Measurements from ENCODE around the gene RAPGEF1. TPM values are rescaled to one million over a fixed set of nuclear protein-coding genes. Genes with fewer than 3 reads are reported as not detected.

RAPGEF1 gene
- total RNA-seq, 1 experiment from 2014 or later: 55.6 TPM

GRCh38 chr9:131743501-131743900, 3.6 kb upstream of the RAPGEF1 start:
- no peaks in the 10 kb centered on the region; the same call in 1 of the 2 replicates for H3K27me3 Mint-ChIP-seq (ENCODE audit: low read depth)
- Histone ChIP-seq H3K14ac (ENCODE audit: insufficient read depth, low read length) (no peak overlapping the region), H3K18ac (ENCODE audit: insufficient read length, low read depth, low read length) (no peak overlapping the region), H4K5ac (ENCODE audit: insufficient read length, low read depth, low read length) (no peak overlapping the region), H2BK20ac (ENCODE audit: low read depth, low read length, poor library complexity, severe bottlenecking) (no peak overlapping the region), H2AK5ac (ENCODE audit: insufficient read length, low read length) (no peak overlapping the region), H3K79me1 (ENCODE audit: insufficient read depth, low read depth, low read length, poor library complexity, severe bottlenecking) (no peaks in the 10 kb centered on the region), H3K4ac (ENCODE audit: low read depth, low read length) (no peak overlapping the region), H2BK5ac (ENCODE audit: insufficient read length, low read length) (no peak overlapping the region), H3K56ac (ENCODE audit: insufficient read length, low read depth, low read length) (no peak overlapping the region), H3K9ac (ENCODE audit: extremely low read depth, insufficient read length, low read length) (no peak overlapping the region), H2BK15ac (ENCODE audit: low read depth, low read length) (no peak overlapping the region), H4K91ac (ENCODE audit: insufficient read length, low read depth, low read length) (no peak overlapping the region), H3K4me2 (ENCODE audit: insufficient read depth, insufficient read length, low read length) (no peak overlapping the region), H3T11ph (ENCODE audit: low read length) (no peak overlapping the region), H2BK12ac (ENCODE audit: insufficient read length, low read depth, low read length) (no peak overlapping the region), H3K23ac (ENCODE audit: insufficient read length, low read depth, low read length) (no peak overlapping the region), H3K4me1 (ENCODE audit: insufficient read depth, low read length) (no peaks in the 10 kb centered on the region), H3K27ac (ENCODE audit: insufficient read length, low read depth, low read length) (no peak overlapping the region), H2AFZ (ENCODE audit: low read length) (no peak overlapping the region), H3K9me3 (ENCODE audit: control insufficient read depth, low read depth, low read length) (no peaks in the 10 kb centered on the region), H2BK120ac (ENCODE audit: low read depth, low read length, poor library complexity, severe bottlenecking) (no peak overlapping the region), H4K20me1 (ENCODE audit: control insufficient read depth, insufficient read depth, insufficient read length) (no peaks in the 10 kb centered on the region), H3K23me2 (ENCODE audit: insufficient read length, low read depth, low read length, poor library complexity, severe bottlenecking) (peaks cover 4% of the 10 kb centered on the region), H3K79me2 (ENCODE audit: insufficient read depth, low read length) (peaks cover 3% of the 10 kb centered on the region; the same call in 1 of the 2 replicates), H3K27me3 (ENCODE audit: insufficient read depth, low read length) (no peaks in the 10 kb centered on the region), H4K8ac (replicated peaks; ENCODE audit: insufficient read length, low read depth, low read length) (no peak overlapping the region)
- no peak overlapping the region for H3K4me3 Mint-ChIP-seq
- peaks cover 0 to 8% (median 4%) of the 10 kb centered on the region in 3 experiments; a peak in 3 of 7 replicates for H3K36me3 Mint-ChIP-seq (ENCODE audit: insufficient read depth in 1 of 3, low read depth in 3 of 3)
- TF ChIP-seq, protein P1, sequence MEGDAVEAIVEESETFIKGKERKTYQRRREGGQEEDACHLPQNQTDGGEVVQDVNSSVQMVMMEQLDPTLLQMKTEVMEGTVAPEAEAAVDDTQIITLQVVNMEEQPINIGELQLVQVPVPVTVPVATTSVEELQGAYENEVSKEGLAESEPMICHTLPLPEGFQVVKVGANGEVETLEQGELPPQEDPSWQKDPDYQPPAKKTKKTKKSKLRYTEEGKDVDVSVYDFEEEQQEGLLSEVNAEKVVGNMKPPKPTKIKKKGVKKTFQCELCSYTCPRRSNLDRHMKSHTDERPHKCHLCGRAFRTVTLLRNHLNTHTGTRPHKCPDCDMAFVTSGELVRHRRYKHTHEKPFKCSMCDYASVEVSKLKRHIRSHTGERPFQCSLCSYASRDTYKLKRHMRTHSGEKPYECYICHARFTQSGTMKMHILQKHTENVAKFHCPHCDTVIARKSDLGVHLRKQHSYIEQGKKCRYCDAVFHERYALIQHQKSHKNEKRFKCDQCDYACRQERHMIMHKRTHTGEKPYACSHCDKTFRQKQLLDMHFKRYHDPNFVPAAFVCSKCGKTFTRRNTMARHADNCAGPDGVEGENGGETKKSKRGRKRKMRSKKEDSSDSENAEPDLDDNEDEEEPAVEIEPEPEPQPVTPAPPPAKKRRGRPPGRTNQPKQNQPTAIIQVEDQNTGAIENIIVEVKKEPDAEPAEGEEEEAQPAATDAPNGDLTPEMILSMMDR (conservative IDR thresholded peaks at IDR 0.05): no peak
- no peak for DNase-seq
- peaks cover 4 to 6% of the 10 kb centered on the region in 2 experiments for H3K4me1 Mint-ChIP-seq
- no peak overlapping the region for H3K27ac Mint-ChIP-seq
- no CpG with 5 or more reads among the region's 1 CpG for WGBS (ENCODE audit: extremely low coverage, insufficient read length, low lambda C conversion rate)
- peaks cover 9 to 10% of the 10 kb centered on the region in 2 experiments for H3K9me3 Mint-ChIP-seq

Data from H9 (cell line).